H1 (cell line): ENCODE results near the gene AP2B1.

Experiments
- CREB1 ChIP-seq: IDR thresholded peaks from 2 replicates; pipeline ENCODE4 v1.6.1; 2012; ENCODE audit warnings: inconsistent platforms
- HDAC6 ChIP-seq: IDR thresholded peaks from one replicate; pipeline ENCODE4 v1.7.1; 2012; ENCODE audit warnings: low read depth, mild to moderate bottlenecking, inconsistent platforms, low read length, moderate library complexity
- POLR2AphosphoS5 ChIP-seq: IDR thresholded peaks from 2 replicates; pipeline ENCODE4 v1.6.1; 2011; ENCODE audit warnings: low read depth, low read length
- TEAD4 ChIP-seq: IDR thresholded peaks from 2 replicates; pipeline ENCODE4 v1.6.1; 2012; ENCODE audit warnings: low read depth, low read length, inconsistent platforms, mixed read lengths
- TF ChIP-seq, protein P1 (sequence below), 3 experiments: IDR thresholded peaks; 1 replicate in 2 of 3; 2 replicates in 1 of 3; pipeline versions ENCODE4 v1.5.1 to v1.6.1; 2011; ENCODE audit warnings: low read length in 3 of 3, mild to moderate bottlenecking in 3 of 3, inconsistent platforms in 2 of 3, low read depth in 1 of 3, moderate library complexity in 1 of 3; ENCODE audit not compliant: insufficient read depth in 1 of 3; ENCODE audit errors: control extremely low read depth in 1 of 3

DNA sequence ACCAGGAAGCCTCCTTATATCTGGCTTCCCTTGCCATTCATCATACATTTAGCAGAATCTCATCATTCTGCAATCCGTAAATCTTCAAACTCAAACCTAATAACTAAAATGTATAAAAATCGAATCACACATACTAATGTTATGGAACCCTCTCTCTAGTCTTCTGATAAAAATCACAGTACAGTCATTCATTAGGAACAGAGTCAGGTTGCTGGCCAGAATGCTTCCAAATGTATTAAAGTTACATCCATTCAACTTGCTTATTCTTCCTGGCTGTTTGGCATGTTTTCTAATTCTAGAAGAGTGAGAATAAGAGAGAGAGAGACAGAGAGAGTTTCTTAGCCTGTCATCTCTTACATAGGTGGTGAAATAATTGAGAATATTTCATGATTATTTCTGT lies 127.9 kb downstream of the AP2B1 start:
- TF ChIP-seq POLR2AphosphoS5 (no peak), HDAC6 (no peak), CREB1 (no peak), TEAD4 (no peak)
- TF ChIP-seq, protein P1, sequence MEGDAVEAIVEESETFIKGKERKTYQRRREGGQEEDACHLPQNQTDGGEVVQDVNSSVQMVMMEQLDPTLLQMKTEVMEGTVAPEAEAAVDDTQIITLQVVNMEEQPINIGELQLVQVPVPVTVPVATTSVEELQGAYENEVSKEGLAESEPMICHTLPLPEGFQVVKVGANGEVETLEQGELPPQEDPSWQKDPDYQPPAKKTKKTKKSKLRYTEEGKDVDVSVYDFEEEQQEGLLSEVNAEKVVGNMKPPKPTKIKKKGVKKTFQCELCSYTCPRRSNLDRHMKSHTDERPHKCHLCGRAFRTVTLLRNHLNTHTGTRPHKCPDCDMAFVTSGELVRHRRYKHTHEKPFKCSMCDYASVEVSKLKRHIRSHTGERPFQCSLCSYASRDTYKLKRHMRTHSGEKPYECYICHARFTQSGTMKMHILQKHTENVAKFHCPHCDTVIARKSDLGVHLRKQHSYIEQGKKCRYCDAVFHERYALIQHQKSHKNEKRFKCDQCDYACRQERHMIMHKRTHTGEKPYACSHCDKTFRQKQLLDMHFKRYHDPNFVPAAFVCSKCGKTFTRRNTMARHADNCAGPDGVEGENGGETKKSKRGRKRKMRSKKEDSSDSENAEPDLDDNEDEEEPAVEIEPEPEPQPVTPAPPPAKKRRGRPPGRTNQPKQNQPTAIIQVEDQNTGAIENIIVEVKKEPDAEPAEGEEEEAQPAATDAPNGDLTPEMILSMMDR (IDR thresholded peaks at IDR 0.05; ENCODE audit: control extremely low read depth in 1 of 3, insufficient read depth in 1 of 3, low read depth in 1 of 3, low read length in 3 of 3): no peak
